Spinal cord (tissue), 10 donors: ENCODE results near the gene IFT27. TPM values are rescaled to one million over a fixed set of nuclear protein-coding genes. Genes with fewer than 3 reads are reported as not detected.

ENCODE experiments used
- DNase-seq, 6 donors: peaks; one replicate each; pipeline versions ENCODE4 v3.0.0 to v3.0.0-alpha.2; 2013 to 2015; ENCODE audit warnings: low spot score in 6 of 6, low read depth in 4 of 6
- H3K27ac ChIP-seq: one replicate; pipeline ENCODE4 v1.5.1; 2013; ENCODE audit warnings: low read depth, low read length, control low read depth
- H3K27me3 ChIP-seq: one replicate; pipeline ENCODE4 v1.6.1; 2013; ENCODE audit warnings: low read length; ENCODE audit not compliant: control insufficient read depth, insufficient read depth
- H3K36me3 ChIP-seq: one replicate; pipeline ENCODE4 v1.6.1; 2013; ENCODE audit warnings: low read length; ENCODE audit not compliant: control insufficient read depth, insufficient read depth
- H3K4me1 ChIP-seq: one replicate; pipeline ENCODE4 v1.6.1; 2013; ENCODE audit warnings: low read length; ENCODE audit not compliant: control insufficient read depth, insufficient read depth
- H3K4me3 ChIP-seq: one replicate; pipeline ENCODE4 v1.5.1; 2013; ENCODE audit warnings: low read depth, low read length, control low read depth
- H3K9me3 ChIP-seq: one replicate; pipeline ENCODE4 v1.6.1; 2013; ENCODE audit warnings: low read length; ENCODE audit not compliant: control insufficient read depth, insufficient read depth
- WGBS: methylation state at CpG from one replicate; pipeline ENCODE4 v1.1.5; 2013; ENCODE audit warnings: missing lambda C conversion rate; ENCODE audit not compliant: insufficient coverage; 5-methylcytosine and 5-hydroxymethylcytosine counted together
- polyA plus RNA-seq, 2 donors: library from polyadenylated mRNA; unstranded; fragments of 120-200 nt; gene quantifications; one replicate each; pipeline ENCODE4 v1.2.1, GENCODE V29; 2013; ENCODE audit not compliant: insufficient read length in 2 of 2
- total RNA-seq, 2 donors: library from RNA; depleted of rRNA in 1 of 2; stranded (reverse); fragments of 120-200 nt in 1 of 2; fragments of >200 nt in 1 of 2; gene quantifications; one replicate each; pipeline versions ENCODE4 v1.2.3 to v1.2.4, GENCODE V29; 2013 to 2014
- donor health status: healthy.

The IFT27 gene
- total and polyA plus RNA-seq, 4 donors = 17.0 to 72.3 (median 55.1) TPM

DNA sequence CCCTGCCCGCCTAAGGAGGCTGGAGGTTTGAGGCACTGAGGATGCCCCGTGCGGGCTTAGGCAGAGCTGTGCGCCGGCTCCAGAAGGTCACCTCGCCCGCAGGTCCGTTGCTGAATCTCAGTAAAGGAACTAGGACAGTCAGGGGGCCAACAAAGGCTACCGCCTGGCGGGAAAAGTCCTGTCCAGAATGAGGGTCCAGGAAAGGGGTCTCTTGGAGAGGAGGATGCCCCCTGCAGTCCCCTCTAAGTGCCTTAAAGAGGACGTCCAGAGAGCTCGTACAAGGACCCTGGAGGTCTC is 40.4 kb upstream of the IFT27 start:
- H3K36me3 ChIP-seq = no peaks in the 10 kb centered on the region
- WGBS = 7% methylated on average over 12 of the region's 12 CpGs
- no peak overlapping the region for H3K27ac ChIP-seq
- peaks cover 14% of the 10 kb centered on the region for H3K4me1 ChIP-seq
- H3K4me3 ChIP-seq = no peak overlapping the region
- H3K9me3 ChIP-seq = no peaks in the 10 kb centered on the region
- peaks cover 51% of the 10 kb centered on the region for H3K27me3 ChIP-seq
- DNase-seq = no peak

DNA sequence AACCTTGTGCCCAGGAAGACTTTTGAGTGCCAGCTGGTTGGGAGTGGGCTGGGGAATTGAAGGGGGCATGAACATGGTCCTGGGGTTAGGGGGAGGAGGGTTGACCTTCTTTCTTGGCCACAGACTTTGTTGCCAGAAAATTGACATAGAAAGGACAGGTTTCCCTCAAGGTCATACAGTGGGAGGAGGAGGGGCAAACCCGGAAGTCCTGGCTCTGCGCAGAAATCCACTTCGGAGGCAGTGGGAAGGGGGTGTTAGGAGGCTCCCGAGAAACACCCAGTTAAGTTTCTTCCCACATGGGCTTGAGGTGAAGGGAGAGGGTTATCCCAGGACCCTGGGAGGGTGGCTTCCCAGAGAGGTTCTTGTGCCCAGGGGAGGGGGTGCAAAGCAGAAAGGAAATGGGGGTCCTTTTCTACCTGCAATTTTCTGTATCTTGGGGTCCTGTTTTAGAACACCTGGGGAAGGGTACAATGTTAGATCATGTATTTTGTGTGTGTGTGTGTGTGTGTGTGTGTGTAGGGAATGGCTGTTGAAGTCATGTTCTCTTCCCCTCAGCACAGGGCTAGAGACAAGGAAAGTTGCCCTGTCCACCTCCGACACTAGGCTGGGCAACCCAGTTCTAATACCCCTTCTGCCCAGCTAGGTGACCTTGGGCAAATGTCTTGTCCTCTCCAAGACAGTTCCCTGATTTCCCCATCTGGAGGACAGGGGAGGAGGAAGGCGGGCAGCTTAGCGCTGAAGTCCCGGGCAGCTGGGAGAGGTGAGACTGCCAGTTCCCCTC is 39.8 kb upstream of the IFT27 start:
- H3K27ac ChIP-seq = no peak overlapping the region
- H3K9me3 ChIP-seq = no peaks in the 10 kb centered on the region
- no peak overlapping the region for H3K4me3 ChIP-seq
- H3K4me1 ChIP-seq = peaks cover 14% of the 10 kb centered on the region
- 38% methylated on average over 7 of the region's 8 CpGs for WGBS
- H3K27me3 ChIP-seq = peaks cover 51% of the 10 kb centered on the region
- H3K36me3 ChIP-seq = no peaks in the 10 kb centered on the region
- DNase-seq = no peak

DNA sequence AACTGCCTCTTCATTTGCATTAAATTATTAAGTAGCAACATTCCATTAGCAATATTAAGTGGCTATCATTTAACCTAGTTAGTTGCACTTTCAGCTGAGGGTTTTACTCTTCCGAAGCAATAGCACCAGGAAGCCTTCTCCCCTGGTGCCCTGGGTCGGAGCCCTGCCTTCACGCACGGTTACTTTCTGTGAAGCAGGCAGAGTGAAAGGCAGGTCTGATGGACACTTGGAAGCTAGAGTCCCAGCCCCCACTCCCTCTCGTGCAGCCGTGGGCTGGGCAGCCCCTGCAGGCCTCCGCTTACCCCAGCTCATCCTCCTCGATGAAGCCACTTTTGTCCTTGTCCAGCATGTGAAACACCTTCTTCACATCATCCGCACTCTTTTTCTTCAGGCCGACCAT is 38.9 kb upstream of the IFT27 start:
- H3K36me3 ChIP-seq = no peaks in the 10 kb centered on the region
- H3K9me3 ChIP-seq = no peaks in the 10 kb centered on the region
- 47% methylated on average over 8 of the region's 10 CpGs for WGBS
- H3K27ac ChIP-seq = no peak overlapping the region
- no peak overlapping the region for H3K4me3 ChIP-seq
- peaks cover 47% of the 10 kb centered on the region for H3K27me3 ChIP-seq
- H3K4me1 ChIP-seq = peaks cover 14% of the 10 kb centered on the region
- DNase-seq = no peak

DNA sequence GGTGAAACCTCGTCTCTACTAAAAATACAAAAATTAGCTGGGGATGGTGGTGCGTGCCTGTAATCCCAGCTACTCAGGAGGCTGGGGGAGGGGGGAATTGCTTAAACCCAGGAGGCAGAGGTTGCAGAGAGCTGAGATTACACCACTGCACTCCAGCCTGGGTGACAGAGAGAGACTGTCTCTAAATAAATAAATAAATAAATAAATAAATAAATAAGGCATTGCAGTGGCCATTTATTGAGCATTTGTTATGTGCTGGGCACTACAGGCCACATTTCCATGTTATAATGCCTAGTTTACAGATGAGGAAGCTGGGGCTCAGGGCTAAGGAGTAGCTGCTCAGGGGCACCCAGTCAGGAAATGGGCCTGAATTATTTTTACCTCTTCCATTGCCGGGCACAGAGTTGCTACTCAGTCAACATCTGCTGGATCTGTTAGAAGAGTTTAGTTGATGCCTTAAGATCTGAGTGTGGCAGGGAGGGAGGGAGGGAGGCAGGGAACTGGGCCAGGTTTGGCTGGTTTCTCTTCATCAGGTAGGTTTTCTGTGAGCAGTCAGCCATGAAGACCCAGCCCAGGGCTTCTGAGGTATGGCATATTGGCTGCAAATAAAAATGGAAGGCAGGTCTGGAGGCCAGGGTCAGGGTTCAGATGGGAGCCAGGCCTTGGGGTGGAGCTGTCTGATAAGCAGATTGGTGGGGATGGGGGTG is 35.3 kb upstream of the IFT27 start:
- Histone ChIP-seq H3K27ac (no peak overlapping the region), H3K27me3 (peaks cover 24% of the 10 kb centered on the region), H3K4me1 (peaks cover 3% of the 10 kb centered on the region), H3K4me3 (no peak overlapping the region), H3K9me3 (no peaks in the 10 kb centered on the region), H3K36me3 (no peaks in the 10 kb centered on the region)
- DNase-seq = no peak
- no CpG with 5 or more reads among the region's 3 CpGs for WGBS

DNA sequence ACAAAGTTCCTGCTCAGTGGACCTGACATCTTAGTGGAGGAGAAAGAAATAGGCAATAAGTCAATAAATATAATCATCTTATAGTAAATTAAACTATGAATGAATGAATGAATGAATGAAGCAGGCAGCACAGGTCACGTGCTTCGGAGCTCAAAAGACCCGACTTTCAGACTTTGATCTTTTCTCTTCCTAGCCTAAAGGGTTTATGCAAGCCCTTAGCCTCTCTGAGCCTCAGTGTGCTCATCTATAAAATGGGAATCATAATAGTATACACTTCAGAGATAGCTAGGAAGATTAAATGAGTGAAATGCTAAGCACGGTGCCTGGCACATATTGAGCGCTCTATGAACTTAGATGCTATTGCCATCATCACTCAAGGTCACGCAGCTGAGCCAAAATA is 33.4 kb upstream of the IFT27 start:
- 100% methylated on average over 3 of the region's 6 CpGs for WGBS
- Histone ChIP-seq H3K4me3 (no peak overlapping the region), H3K4me1 (no peaks in the 10 kb centered on the region), H3K27me3 (peaks cover 5% of the 10 kb centered on the region), H3K9me3 (no peaks in the 10 kb centered on the region), H3K36me3 (no peaks in the 10 kb centered on the region), H3K27ac (no peak overlapping the region)
- DNase-seq = no peak

DNA sequence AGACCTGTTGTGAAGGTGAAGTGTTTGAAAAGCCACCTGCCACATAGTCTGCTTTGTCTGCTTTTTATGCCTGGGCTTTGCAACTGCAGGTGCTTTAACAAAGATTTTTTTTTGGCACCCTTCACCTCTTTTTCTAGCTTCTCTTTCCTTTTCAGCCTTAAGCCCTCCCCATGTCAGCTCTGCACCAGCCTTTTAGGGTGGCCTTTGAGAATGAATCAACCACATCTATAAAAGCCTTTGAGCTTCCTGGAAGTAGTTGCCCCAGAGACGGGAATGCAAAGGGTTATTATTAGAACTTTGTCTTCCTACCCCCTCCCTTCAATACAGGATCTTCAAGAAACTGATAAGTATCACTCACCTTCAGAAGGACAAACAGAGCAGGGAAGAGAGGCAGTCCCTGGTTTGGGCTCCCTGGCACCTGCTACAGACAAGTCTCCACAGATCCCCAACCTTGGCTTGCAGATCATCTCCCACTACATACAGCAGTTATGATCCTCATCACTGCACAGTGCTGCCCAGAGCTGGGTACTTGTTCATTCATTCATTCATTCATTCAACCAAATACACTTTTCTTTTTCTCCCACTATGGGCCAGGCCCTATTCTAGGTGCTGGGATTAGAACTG is 32.9 kb upstream of the IFT27 start:
- no peak for DNase-seq
- Histone ChIP-seq H3K4me3 (no peak overlapping the region), H3K36me3 (no peaks in the 10 kb centered on the region), H3K27ac (no peak overlapping the region), H3K27me3 (no peaks in the 10 kb centered on the region), H3K4me1 (no peaks in the 10 kb centered on the region), H3K9me3 (no peaks in the 10 kb centered on the region)
- 50% methylated on average over 1 of the region's 1 CpG for WGBS

DNA sequence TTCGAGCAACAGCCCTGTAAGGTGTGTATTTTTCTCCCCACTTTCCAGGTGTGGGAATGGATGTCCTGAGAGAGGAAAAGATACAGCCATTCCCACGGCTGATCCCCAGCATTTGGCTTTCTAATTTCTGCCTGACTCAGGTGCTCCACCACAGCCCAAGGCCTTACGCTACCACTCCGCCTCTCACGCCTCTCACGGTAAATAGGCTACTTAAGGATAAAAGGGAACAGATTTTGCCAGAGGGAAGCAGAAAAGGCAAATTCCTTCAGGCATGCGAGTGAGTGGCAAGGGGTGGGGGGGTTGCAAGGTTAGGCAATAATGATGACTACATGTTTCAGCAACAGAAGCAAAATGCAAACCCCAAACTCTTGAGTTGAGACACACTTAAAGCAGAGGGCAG is 31.7 kb upstream of the IFT27 start:
- DNase-seq = no peak
- H3K36me3 ChIP-seq = no peaks in the 10 kb centered on the region
- 71% methylated on average over 1 of the region's 7 CpGs for WGBS
- H3K4me1 ChIP-seq = no peaks in the 10 kb centered on the region
- no peaks in the 10 kb centered on the region for H3K9me3 ChIP-seq
- H3K27me3 ChIP-seq = no peaks in the 10 kb centered on the region
- H3K4me3 ChIP-seq = no peak overlapping the region
- H3K27ac ChIP-seq = no peak overlapping the region

DNA sequence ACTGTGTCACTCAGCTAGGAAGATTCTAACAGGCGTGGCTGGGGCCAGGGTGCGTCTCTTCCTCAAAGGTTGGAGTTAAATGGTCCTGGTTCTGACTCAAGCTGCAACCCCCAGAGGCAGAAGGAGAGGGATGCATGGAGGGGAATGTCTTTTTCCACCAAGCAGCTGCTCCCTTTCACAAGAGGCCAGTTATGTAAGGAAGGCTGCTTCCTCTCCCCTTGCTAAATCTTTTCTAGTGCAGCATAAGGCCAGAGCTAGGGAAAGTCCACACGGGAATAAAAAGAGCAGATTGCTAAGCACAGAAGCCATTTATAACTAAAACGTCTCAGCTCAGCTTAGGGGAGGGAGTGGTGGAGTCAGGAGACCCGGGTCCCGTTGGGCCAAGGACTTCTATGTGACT is 30.9 kb upstream of the IFT27 start:
- no peaks in the 10 kb centered on the region for H3K27me3 ChIP-seq

DNA sequence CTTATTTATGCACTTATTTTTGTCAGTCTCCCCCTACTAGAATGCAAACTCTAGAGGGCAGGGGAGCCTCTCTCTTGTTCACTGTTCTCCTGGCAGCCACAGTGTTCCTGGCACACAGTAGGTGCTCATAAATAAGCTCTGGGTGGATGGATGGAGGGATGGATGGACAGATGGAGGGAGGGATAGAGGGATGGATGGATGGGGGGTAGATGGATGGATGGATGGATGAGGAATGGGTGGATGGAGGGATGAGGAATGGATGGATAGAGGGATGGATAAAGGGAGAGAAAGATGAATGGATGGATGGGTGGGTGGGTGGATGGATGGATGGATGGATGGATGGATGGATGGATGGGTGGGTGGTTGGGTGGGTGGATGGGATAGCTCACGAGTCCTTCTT is 27.4 kb upstream of the IFT27 start:
- Histone ChIP-seq H3K9me3 (no peaks in the 10 kb centered on the region), H3K4me1 (peaks cover 6% of the 10 kb centered on the region), H3K27me3 (no peaks in the 10 kb centered on the region), H3K36me3 (no peaks in the 10 kb centered on the region), H3K27ac (no peak overlapping the region), H3K4me3 (no peak overlapping the region)
- no CpG with 5 or more reads among the region's 1 CpG for WGBS
- no peak for DNase-seq

More for the DNA sequence above, 30.9 kb upstream of the IFT27 start:
- WGBS = 69% methylated on average over 2 of the region's 6 CpGs
- no peaks in the 10 kb centered on the region for H3K9me3 ChIP-seq
- peak in 1 of 6 donors; percentile 41 for DNase-seq
- no peaks in the 10 kb centered on the region for H3K36me3 ChIP-seq
- no peak overlapping the region for H3K27ac ChIP-seq
- no peak overlapping the region for H3K4me3 ChIP-seq
- no peaks in the 10 kb centered on the region for H3K4me1 ChIP-seq

DNA sequence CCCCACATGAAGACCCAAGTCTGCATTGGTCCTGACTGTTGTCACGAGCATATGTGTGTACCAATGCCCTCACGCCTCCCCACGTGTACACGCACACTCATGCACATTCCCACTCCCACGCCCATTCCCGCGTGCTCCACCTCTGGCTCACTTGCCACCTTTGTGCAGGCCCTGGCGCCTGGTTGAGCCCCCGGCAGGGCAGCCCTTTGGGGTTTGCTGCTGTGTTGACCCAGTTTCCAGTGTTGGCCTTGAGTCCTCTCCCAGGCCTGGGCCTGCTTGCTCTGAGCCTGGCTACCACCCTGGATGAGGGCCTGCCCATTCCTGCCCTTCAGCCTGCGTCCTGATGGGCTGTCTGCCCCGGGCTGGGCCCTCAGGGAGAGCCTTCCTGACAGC is 22.8 kb upstream of the IFT27 start:
- no peak for DNase-seq
- WGBS = 79% methylated on average over 10 of the region's 11 CpGs
- Histone ChIP-seq H3K4me1 (peaks cover 24% of the 10 kb centered on the region), H3K9me3 (no peaks in the 10 kb centered on the region), H3K4me3 (no peak overlapping the region), H3K36me3 (no peaks in the 10 kb centered on the region), H3K27me3 (no peaks in the 10 kb centered on the region), H3K27ac (no peak overlapping the region)
